K562 (cell line): ENCODE data around the gene ASCL2. TPM values are rescaled to one million over a fixed set of nuclear protein-coding genes. Genes with fewer than 3 reads are reported as not detected.

ENCODE experiments used
- L3MBTL2 ChIP-seq: fragments of 450-650 bp; IDR thresholded peaks from 2 replicates; pipeline ENCODE4 v1.6.1; 2016; ENCODE audit warnings: mild to moderate bottlenecking, moderate library complexity
- MAFF ChIP-seq: IDR thresholded peaks from 2 replicates; pipeline ENCODE4 v1.6.1; 2012; ENCODE audit warnings: low read length, improper control_type of control experiment
- NUFIP1 ChIP-seq: fragments of 450-650 bp; IDR thresholded peaks from 2 replicates; pipeline ENCODE4 v1.6.1; 2018; ENCODE audit not compliant: partially characterized antibody
- ZBTB40 ChIP-seq, 2 experiments: fragments of 450-650 bp in 1 of 2; sonication (generic) in 1 of 2; formaldehyde crosslinking in 1 of 2; IDR thresholded peaks; 2 replicates each; pipeline versions ENCODE4 v1.7.1 to v1.9.0; 2016 to 2022; ENCODE audit warnings: inconsistent platforms in 1 of 2, mild to moderate bottlenecking in 1 of 2, missing genetic modification reagents in 1 of 2
- polyA plus RNA-seq, 8 experiments: library from polyadenylated mRNA; depleted of rRNA in 4 of 8; stranded (reverse) in 5 of 8; unstranded in 3 of 8; fragments of >200 nt; fragmentation: Nextera tagmentation in 2 of 8; fragmentation: Illumina TruSeq in 1 of 8; extraction: Ambion mirVana in 2 of 8; extraction: Trizol in 1 of 8; gene quantifications; 2 replicates each; pipeline versions ENCODE4 v1.2.1 to v1.2.3, GENCODE V29; 2011 to 2014; ENCODE audit warnings: inconsistent platforms in 1 of 8, missing spikeins in 1 of 8
- total RNA-seq, 7 experiments: library from RNA; depleted of rRNA in 6 of 7; stranded (reverse); fragments of >200 nt in 6 of 7; fragmentation: Illumina TruSeq in 2 of 7; extraction: Trizol in 2 of 7; gene quantifications; 2 replicates each; pipeline versions ENCODE4 v1.2.1 to v1.2.3, GENCODE V29; 2011 to 2021; ENCODE audit warnings: low replicate concordance in 1 of 7

The ASCL2 gene
- total and polyA plus RNA-seq, 9 of the 15 experiments (the other 6 are each of a cell fraction or from before 2014, with no cell fraction given) = 0.11 to 1.4 (median 0.36) TPM; not detected in 2

DNA sequence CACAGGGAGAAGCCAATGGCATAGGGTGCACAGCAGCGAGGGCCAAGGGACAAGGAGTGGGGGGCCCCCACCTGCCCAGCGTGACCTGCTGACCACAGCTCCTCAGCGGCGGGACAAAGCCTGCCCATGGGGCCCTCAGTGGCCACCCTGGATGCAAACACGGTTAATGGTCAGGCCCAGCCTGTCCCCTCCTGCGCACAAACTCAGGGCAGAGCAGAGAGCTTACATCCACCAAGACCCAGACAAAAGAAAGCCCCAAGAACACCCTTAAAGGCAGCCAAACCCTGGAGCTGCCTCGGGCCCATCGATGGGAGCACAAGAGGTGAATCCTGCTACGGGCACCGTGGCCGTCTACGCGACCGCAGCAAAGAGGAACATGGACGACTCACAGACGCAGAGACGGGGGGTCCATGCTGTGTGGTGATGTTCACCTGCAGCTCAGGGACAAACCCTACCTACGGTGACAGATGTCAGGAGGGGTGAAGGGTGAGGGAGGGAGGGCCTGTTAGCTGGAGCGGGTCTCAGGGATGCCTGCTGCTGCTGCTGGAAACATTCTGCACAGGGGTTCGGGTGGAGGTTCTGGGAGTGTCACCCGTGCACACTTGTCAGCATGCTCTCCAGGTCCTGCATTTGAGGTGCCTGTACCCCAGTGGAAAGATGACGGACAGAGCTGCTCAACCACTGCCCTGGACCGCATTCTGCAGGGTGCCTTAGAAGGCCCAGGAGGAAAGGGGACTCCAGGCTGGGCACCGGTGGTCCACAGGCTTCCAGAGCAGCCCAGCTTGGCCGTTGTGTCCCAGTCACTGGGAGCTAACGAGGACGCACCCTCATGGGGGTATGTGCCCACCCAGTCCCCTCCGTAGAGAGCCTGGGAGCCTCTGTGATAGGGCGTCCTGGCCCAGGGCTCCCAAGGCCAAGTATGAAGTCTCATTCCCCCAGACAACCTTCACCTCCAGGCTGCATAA, 11.6 kb downstream of the ASCL2 start (continued):
- TF ChIP-seq ZBTB40 (IDR thresholded peaks at IDR 0.05) = no peak
- no peak for TF ChIP-seq ZBTB40 (CRISPR knock-in tag; IDR thresholded peaks at IDR 0.05)
- TF ChIP-seq L3MBTL2 = no peak
- no peak for TF ChIP-seq MAFF
- TF ChIP-seq NUFIP1 = no peak
